SIG-M5 treated with dmso at 0.1 percent for 504 hours (cell line): Measurements from ENCODE around the gene GDF15.
"Not testable (repeated sequence)": the region's sequence is repeated elsewhere in the genome, so short reads cannot be mapped to it uniquely, and the experiment has no call there.

Experiments used
- DNase-seq: peaks from one replicate; lab custom pipeline; 2025; ENCODE audit not compliant: unreplicated experiment; lab: John Stamatoyannopoulos, UW

The GDF15 gene

GRCh38 chr19:18363787-18364186 lies 22.2 kb upstream of the GDF15 start:
- no peak for DNase-seq

- not testable (repeated sequence) for DNase-seq
Observed at GRCh38 chr19:18364277-18364825, 21.6 kb upstream of the GDF15 start.

DNA sequence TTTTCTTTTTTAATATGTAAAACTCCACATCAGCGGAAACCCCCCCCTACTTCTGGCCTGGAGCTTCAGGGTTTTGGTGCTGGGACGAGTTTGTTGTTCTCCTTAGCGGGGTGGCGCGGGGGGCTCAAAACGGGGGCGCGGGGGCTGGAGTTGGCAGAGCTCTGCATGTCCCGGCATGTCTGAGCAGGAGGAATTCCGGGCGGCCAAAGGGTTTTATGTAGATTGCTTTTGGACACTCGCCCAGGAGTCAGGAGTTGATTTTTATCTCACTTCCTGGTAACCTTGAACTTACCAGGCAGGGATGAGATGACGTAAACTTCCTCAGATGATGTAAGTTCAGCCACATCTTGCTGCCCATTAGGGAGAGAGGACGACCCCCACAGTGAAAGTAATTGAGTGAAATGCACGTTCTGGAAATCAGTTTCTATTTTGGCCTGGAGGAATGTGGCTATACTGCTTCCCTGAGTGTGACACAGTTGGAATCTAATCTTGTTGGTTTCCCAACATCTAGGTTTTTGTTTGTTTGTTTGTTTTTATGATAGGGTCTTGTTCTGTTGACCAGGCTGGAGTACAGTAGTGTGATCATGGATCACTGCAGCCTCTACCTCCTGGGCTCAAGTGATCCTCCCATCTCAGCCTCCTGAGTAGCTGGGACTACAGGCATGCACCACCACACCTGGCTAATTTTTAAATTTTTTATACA lies 21.0 kb upstream of the GDF15 start:
- DNase-seq = peak; percentile 91

- peak; percentile 20 for DNase-seq
Observed at GRCh38 chr19:18366021-18366435, 19.9 kb upstream of the GDF15 start.

GRCh38 chr19:18368504-18369222 lies 17.3 kb upstream of the GDF15 start:
- DNase-seq = no peak

- no peak for DNase-seq
Observed at GRCh38 chr19:18373407-18373891, 12.5 kb upstream of the GDF15 start.

GRCh38 chr19:18373892-18374629 lies 11.9 kb upstream of the GDF15 start:
- DNase-seq = peak; percentile 75

- peak; percentile 62 for DNase-seq
Observed at GRCh38 chr19:18377026-18377425, 8.9 kb upstream of the GDF15 start.

DNA sequence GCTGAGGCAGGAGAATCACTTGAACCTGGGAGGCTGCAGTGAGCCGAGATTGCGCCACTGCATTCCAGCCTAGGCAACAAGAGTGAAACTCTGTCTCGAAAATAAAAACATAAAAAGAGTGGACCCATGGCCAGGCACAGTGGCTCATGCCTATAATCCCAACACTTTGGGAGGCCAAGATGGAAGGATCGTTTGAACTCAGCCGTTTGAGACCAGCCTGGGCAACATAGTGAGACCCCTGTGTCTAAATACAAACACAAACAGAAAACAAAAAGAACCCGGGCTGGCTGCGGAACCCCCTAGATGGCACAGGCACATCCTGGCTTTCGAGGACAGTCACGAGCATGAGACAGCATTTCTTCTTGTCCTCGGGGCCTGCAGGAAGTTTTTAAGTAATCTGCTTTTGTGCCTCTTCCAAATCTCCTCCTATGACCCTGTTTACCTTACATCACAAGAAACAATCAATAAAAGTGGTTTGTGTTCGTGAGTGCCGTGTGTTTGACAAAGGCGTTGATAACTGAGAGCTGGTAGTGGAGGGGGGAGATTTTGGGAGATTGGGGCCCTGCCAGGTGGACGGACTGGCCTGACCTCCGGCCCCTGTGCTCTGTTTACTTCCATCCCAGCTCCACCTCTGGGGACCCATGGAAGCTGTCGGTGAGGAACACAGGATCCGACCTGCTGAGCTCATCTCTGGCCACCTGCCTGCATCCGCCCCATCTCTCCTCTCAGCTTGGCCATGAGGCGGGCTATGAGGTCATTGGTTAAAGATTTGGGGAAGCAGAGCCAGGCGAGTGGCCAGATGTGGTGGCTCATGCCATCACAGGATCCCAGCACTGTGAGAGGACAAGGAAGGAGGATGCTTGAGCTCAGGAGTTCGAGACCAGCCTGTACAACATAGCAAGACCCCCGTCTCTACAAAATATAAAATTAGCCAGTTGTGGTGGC lies 5.9 kb upstream of the GDF15 start:
- peak; percentile 64 for DNase-seq

DNA sequence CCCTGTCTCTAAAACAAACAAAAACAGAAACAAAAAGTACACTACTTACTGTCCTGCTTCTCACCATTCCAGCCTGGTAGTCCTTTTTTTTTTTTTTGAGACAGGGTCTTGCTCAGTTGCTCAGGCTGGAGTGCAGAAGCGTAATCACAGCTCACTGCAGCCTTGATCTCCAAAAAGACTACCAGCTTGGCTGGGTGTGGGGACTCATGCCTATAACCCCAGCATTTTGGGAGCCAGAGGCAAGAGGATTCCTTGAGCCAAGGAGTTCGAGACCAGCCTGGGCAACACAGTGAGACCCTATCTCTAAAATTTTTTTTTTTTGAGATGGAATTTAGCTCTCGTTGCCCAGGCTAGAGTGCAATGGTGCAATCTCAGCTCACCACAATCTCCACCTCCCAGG lies 5.1 kb upstream of the GDF15 start:
- no peak for DNase-seq

DNA sequence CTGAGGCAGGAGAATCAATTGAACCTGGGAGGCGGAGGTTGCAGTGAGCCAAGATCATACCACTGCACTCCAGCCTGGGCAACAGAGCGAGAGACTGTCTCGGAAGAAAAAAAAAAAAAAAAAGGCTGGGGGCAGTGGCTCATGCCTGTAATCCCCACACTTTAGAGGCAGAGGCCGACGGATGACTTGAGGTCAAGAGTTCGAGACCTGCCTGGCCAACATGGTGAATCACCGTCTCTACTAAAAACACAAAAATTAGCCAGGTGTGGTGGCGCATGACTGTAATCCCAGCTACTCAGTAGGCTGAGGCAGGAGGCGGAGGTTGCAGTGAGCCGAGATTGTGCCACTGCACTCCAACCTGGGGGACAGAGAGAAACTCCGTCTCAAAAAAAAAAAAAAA lies 2.3 kb upstream of the GDF15 start:
- DNase-seq = not testable (repeated sequence)

DNA sequence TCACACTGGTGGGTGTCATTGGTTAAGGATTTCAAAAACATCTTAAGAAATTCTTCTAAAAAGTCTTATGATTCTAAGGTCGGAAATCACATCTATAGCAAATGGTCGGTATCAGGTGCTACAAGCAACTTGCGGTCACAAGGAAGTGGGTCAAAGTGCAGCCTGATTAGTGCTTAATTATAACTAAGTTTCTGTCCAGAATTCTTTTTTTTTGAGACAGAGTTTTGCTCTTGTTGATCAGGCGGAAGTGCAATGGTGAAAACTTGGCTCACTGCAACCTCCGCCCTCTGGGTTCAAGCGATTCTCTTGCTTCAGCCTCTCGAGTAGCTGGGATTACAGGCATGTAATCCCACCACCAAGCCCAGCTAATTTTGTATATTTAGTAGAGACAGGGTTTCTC lies 1.2 kb upstream of the GDF15 start:
- no peak for DNase-seq

DNA sequence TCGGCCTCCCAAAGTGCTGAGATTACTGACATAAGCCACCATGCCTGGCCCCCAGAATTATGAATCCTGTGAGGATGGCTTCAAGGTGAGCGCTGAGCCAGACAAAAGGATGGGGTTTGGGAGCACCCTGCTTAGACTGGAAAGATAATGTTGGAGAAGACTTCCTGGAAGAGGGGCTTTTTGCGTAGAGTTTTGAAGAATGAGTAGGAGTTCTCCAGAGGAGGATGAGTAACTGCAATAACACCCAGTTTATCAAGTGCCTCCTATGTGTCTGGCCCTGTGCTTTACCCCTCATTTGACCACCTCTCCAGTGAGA lies 641 bp upstream of the GDF15 start:
- DNase-seq = no peak

GRCh38 chr19:18386543-18387271 lies 749 bp downstream of the GDF15 start:
- DNase-seq = no peak

GRCh38 chr19:18388100-18388959 lies 2.4 kb downstream of the GDF15 start:
- DNase-seq = peak; percentile 45

GRCh38 chr19:18388960-18389725 lies 3.2 kb downstream of the GDF15 start:
- DNase-seq = no peak

DNA sequence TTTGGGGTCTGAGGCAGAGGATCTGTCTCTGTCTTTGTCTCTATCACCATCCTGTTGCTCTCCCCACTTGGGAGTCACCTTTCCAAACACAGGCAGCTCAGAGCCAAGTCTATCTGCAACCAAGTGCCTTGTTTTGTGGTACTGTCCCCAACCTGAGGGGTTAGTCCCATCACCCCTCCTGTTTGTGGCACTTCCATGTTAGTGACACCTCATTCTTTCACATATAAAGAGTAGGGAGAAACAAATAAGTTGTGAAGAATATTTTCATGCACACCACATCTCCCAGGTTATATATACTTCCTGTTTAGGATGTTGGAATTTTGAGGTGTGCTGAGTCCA lies 3.7 kb downstream of the GDF15 start:
- DNase-seq = no peak
